Activated T-helper 2 cell treated with anti-CD3 and anti-CD28 coated beads, Interferon-gamma antibody, Interleukin-2, Interleukin-4, amounts not matched to agents 10 μg/mL and 5 μg/mL and 100 μg/mL, durations not matched to agents 14 hours and 24 hours and 36 hours (primary cell): Measurements from ENCODE around the gene EPHA4. TPM values are rescaled to one million over a fixed set of nuclear protein-coding genes. Genes with fewer than 3 reads are reported as not detected.

Source experiments
- DNase-seq: peaks from one replicate; pipeline ENCODE4 v3.0.0; 2021; ENCODE audit warnings: low spot score
- H3K27ac Mint-ChIP-seq: one replicate; pipeline ENCODE4 v1.8.0; 2021; ENCODE audit warnings: mixed read lengths
- H3K27me3 Mint-ChIP-seq: one replicate; pipeline ENCODE4 v1.8.0; 2021; ENCODE audit warnings: low read depth, mixed read lengths
- H3K36me3 Mint-ChIP-seq: one replicate; pipeline ENCODE4 v1.8.0; 2021; ENCODE audit warnings: low read depth, mixed read lengths
- H3K4me1 Mint-ChIP-seq: one replicate; pipeline ENCODE4 v1.8.0; 2021; ENCODE audit warnings: low read depth, mixed read lengths
- H3K4me3 Mint-ChIP-seq: one replicate; pipeline ENCODE4 v1.8.0; 2021; ENCODE audit warnings: low read depth, mild to moderate bottlenecking, moderate library complexity, mixed read lengths
- H3K9me3 Mint-ChIP-seq: one replicate; pipeline ENCODE4 v1.8.0; 2021; ENCODE audit warnings: mixed read lengths
- intact Hi-C: fragments of 100-400 bp; cut with micrococcal nuclease; formaldehyde crosslinking; loops from one replicate; pipeline ENCODE4 v1.15.1; 2023
- total RNA-seq: library from RNA; stranded (reverse); gene quantifications from 2 replicates; pipeline ENCODE4 v1.2.3, GENCODE V29; 2022

The EPHA4 gene
- total RNA-seq, 1 donor from 2014 or later, result 1.2 TPM

- Mint-ChIP-seq H3K27ac (no peak overlapping the region), H3K36me3 (no peaks in the 10 kb centered on the region), H3K4me3 (no peak overlapping the region), H3K27me3 (peaks cover 16% of the 10 kb centered on the region), H3K9me3 (no peaks in the 10 kb centered on the region), H3K4me1 (peaks cover 26% of the 10 kb centered on the region)
- DNase-seq, result no peak
- intact Hi-C loops, result no loop called here
Measured at GRCh38 chr2:221467610-221468009, 104.5 kb downstream of the EPHA4 start.

- H3K36me3 Mint-ChIP-seq, result no peaks in the 10 kb centered on the region
- H3K9me3 Mint-ChIP-seq, result no peaks in the 10 kb centered on the region
- H3K27me3 Mint-ChIP-seq, result peaks cover 19% of the 10 kb centered on the region
- intact Hi-C loops, result no loop called here
- no peak overlapping the region for H3K27ac Mint-ChIP-seq
- no peak overlapping the region for H3K4me3 Mint-ChIP-seq
- peaks cover 26% of the 10 kb centered on the region for H3K4me1 Mint-ChIP-seq
- no peak for DNase-seq
Measured at GRCh38 chr2:221466744-221467143, 105.4 kb downstream of the EPHA4 start.

- Mint-ChIP-seq H3K9me3 (no peaks in the 10 kb centered on the region), H3K27ac (no peak overlapping the region), H3K36me3 (no peaks in the 10 kb centered on the region), H3K27me3 (peaks cover 22% of the 10 kb centered on the region), H3K4me3 (no peak overlapping the region), H3K4me1 (peaks cover 26% of the 10 kb centered on the region)
- intact Hi-C loops, result no loop called here
- DNase-seq, result no peak
Measured at GRCh38 chr2:221465776-221466175, 106.3 kb downstream of the EPHA4 start.

GRCh38 chr2:221464971-221465370 is 107.1 kb downstream of the EPHA4 start:
- Mint-ChIP-seq H3K27me3 (peaks cover 24% of the 10 kb centered on the region), H3K27ac (no peak overlapping the region), H3K36me3 (no peaks in the 10 kb centered on the region), H3K9me3 (no peaks in the 10 kb centered on the region), H3K4me1 (peaks cover 26% of the 10 kb centered on the region), H3K4me3 (no peak overlapping the region)
- DNase-seq, result no peak
- intact Hi-C loops, result no loop called here

GRCh38 chr2:221463241-221463896 is 108.7 kb downstream of the EPHA4 start:
- Mint-ChIP-seq H3K9me3 (no peaks in the 10 kb centered on the region), H3K4me1 (peaks cover 26% of the 10 kb centered on the region), H3K4me3 (no peak overlapping the region), H3K27ac (no peak overlapping the region), H3K36me3 (no peaks in the 10 kb centered on the region), H3K27me3 (peaks cover 25% of the 10 kb centered on the region)
- intact Hi-C loops, result no loop called here
- DNase-seq, result no peak

- no peak for DNase-seq
- Mint-ChIP-seq H3K9me3 (no peaks in the 10 kb centered on the region), H3K4me3 (no peak overlapping the region), H3K27me3 (peaks cover 25% of the 10 kb centered on the region), H3K4me1 (peaks cover 26% of the 10 kb centered on the region), H3K27ac (no peak overlapping the region), H3K36me3 (no peaks in the 10 kb centered on the region)
- intact Hi-C loops, result no loop called here
Measured at GRCh38 chr2:221461901-221462300, 110.2 kb downstream of the EPHA4 start.

- DNase-seq, result no peak
- Mint-ChIP-seq H3K36me3 (no peaks in the 10 kb centered on the region), H3K4me1 (peaks cover 16% of the 10 kb centered on the region), H3K4me3 (no peak overlapping the region), H3K27ac (no peak overlapping the region), H3K27me3 (peaks cover 30% of the 10 kb centered on the region), H3K9me3 (no peaks in the 10 kb centered on the region)
- intact Hi-C loops, result no loop called here
Measured at GRCh38 chr2:221460136-221460535, 112.0 kb downstream of the EPHA4 start.

GRCh38 chr2:221458578-221458977 is 113.5 kb downstream of the EPHA4 start:
- peaks cover 7% of the 10 kb centered on the region for H3K4me1 Mint-ChIP-seq

GRCh38 chr2:221455214-221455613 is 116.9 kb downstream of the EPHA4 start:
- Mint-ChIP-seq H3K4me1 (no peaks in the 10 kb centered on the region), H3K4me3 (no peak overlapping the region), H3K27ac (no peak overlapping the region), H3K9me3 (no peaks in the 10 kb centered on the region), H3K27me3 (peaks cover 11% of the 10 kb centered on the region), H3K36me3 (no peaks in the 10 kb centered on the region)
- intact Hi-C loops, result no loop called here
- DNase-seq, result no peak

More at GRCh38 chr2:221458578-221458977, 113.5 kb downstream of the EPHA4 start:
- Mint-ChIP-seq H3K4me3 (no peak overlapping the region), H3K9me3 (no peaks in the 10 kb centered on the region), H3K27ac (no peak overlapping the region), H3K27me3 (peaks cover 25% of the 10 kb centered on the region), H3K36me3 (no peaks in the 10 kb centered on the region)
- intact Hi-C loops, result no loop called here
- no peak for DNase-seq

- Mint-ChIP-seq H3K9me3 (no peaks in the 10 kb centered on the region), H3K4me1 (no peaks in the 10 kb centered on the region), H3K36me3 (no peaks in the 10 kb centered on the region), H3K27ac (no peak overlapping the region), H3K27me3 (peaks cover 7% of the 10 kb centered on the region), H3K4me3 (no peak overlapping the region)
- DNase-seq, result no peak
- intact Hi-C loops, result no loop called here
Measured at GRCh38 chr2:221454459-221455105, 117.5 kb downstream of the EPHA4 start.

- peaks cover 5% of the 10 kb centered on the region for H3K27me3 Mint-ChIP-seq
- H3K4me1 Mint-ChIP-seq, result no peaks in the 10 kb centered on the region
- H3K27ac Mint-ChIP-seq, result no peak overlapping the region
- intact Hi-C loops, result no loop called here
- no peak for DNase-seq
- no peaks in the 10 kb centered on the region for H3K9me3 Mint-ChIP-seq
- no peak overlapping the region for H3K4me3 Mint-ChIP-seq
- H3K36me3 Mint-ChIP-seq, result no peaks in the 10 kb centered on the region
Measured at GRCh38 chr2:221451862-221452788, 120.0 kb downstream of the EPHA4 start.

GRCh38 chr2:221450280-221450679 is 121.8 kb downstream of the EPHA4 start:
- H3K27ac Mint-ChIP-seq, result no peak overlapping the region
- no peaks in the 10 kb centered on the region for H3K9me3 Mint-ChIP-seq
- no peaks in the 10 kb centered on the region for H3K4me1 Mint-ChIP-seq
- H3K4me3 Mint-ChIP-seq, result no peak overlapping the region
- DNase-seq, result no peak
- no peaks in the 10 kb centered on the region for H3K36me3 Mint-ChIP-seq
- intact Hi-C loops, result no loop called here
- no peaks in the 10 kb centered on the region for H3K27me3 Mint-ChIP-seq

GRCh38 chr2:221449406-221449805 is 122.7 kb downstream of the EPHA4 start:
- no peaks in the 10 kb centered on the region for H3K4me1 Mint-ChIP-seq
- no peak for DNase-seq
- no peaks in the 10 kb centered on the region for H3K27me3 Mint-ChIP-seq
- H3K9me3 Mint-ChIP-seq, result no peaks in the 10 kb centered on the region
- no peak overlapping the region for H3K4me3 Mint-ChIP-seq
- H3K36me3 Mint-ChIP-seq, result no peaks in the 10 kb centered on the region
- intact Hi-C loops, result no loop called here
- no peak overlapping the region for H3K27ac Mint-ChIP-seq
